HG03175 (cell line): ENCODE data around the gene ELAVL1.
"Not testable (repeated sequence)": the region's sequence is repeated elsewhere in the genome, so short reads cannot be mapped to it uniquely, and the experiment has no call there.

ENCODE experiments used
- ATAC-seq: cut with Tn5 transposase; IDR thresholded peaks from one replicate; pipeline ENCODE4 v1.9.1; 2021; ENCODE audit warnings: mild to moderate bottlenecking, moderate library complexity; ENCODE audit not compliant: unreplicated experiment

The ELAVL1 gene

DNA sequence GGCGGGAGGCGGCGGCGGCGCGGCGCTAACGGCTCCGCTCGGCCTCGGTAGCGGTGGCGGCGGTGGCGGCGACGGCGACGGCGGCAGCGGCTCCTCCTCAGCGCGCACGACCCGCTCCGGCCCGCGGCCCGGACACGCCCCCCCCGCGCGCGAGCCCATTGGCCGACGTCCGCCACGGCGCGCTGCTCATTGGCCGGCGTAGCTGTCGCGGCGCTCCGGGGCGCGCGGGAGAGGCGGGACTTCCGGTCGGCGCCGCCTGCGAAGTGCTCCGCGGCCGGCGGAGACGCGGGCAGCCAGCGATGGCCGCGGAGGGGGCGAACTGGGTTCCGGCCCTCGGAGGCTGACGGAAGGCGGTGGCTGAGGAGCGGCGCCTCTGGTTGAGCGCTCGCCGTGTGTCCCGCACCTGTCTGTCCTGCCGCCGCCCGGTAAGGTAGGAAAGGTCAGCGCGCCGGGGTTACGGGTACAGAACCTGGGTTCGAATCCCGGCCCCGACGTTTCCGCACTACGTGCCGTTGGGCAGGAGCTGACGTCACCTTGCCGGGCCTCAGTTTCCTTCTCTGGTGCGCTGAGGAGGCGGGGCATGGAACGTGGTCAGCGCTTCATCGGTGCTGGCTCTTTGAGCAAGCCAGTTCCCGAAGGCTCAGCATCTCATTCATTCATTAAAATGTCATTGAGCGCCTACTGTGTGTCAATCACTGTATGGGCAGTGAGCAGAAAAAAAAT lies at the start of gene ELAVL1:
ELAVL1 (minus strand) TSS at position 108 of the 723 bp plus-strand sequence. CDS start 13,826 bp downstream, outside the sequence.
- peak; percentile 75 for ATAC-seq

DNA sequence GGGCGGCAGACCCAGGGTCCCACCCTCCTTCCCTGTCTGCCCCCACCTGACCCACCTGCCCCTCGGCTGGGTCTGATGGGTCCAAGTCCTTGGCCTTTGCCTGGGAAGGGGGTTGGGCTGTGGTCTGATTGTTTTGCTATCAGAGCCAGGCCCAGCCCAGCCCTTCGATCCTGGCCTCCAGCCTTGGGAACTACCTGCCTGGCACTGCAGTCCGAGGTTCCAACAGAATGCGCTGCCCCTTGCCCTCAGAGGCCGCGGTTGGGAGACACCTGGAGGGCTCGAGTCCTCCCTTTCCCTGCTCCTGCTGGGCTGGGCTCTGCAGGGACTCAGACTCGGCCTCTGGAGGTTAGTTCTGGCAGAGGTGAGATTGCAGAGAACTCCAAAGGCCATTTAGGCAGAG lies 48.7 kb upstream of the ELAVL1 start:
- no peak for ATAC-seq

DNA sequence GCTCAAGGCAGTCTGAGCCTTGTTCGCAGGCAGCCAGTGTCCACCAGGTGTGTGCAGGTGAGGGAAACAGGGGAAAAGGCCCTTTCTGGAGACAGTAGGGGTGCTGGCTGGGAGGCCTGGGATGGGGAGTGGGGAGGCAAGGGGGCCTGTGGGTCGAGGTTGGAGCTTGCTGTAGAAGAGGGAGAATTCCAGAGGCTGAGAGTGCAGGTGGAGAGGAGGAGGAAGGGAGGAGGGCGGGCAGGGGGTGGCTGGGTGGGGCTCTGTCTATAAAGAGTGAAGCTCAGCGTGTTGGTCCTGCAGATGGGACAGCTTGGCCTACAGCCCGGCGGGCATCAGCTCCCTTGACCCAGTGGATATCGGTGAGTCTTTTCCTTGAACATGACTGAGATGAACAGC lies 47.0 kb upstream of the ELAVL1 start, which contains the start of gene CCL25:
CCL25 (plus strand) TSS at position 297 of the 396 bp plus-strand sequence. CDS start 290 bp downstream, outside the sequence.
- ATAC-seq = no peak

GRCh38 chr19:8050274-8051096 lies 45.0 kb upstream of the ELAVL1 start:
- ATAC-seq = peak; percentile 88

DNA sequence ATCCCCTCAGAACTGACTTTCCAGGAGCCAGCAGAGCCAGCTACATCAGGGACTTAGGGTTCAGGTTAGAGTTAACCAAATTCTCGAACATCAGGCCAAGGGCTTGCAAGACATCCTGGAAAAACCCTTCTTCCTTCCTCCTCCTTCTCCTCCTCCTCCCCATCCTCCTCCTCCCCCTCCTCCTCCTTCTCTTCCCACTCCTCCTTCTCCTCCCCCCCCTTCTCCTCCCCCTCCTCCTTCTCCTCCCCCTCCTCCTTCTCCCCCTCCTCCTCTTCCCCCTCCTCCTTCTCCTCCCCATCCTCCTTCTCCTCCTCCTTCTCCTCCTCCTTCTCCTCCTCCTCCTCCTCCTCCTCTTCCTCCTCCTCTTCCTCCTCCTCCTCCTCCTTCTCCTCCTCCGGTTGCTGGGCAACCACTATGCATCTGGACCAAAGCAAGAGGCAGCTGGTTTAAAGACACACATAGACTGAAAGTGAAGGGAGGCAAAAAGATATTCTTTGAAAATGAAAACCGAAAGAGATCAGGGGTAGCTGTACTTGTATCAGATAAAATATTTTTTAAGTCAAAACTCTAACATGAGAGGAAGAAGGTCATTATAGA lies 41.2 kb upstream of the ELAVL1 start:
- peak; percentile 34 for ATAC-seq

- no peak for ATAC-seq
These were observed 40.6 kb upstream of the ELAVL1 start for GRCh38 chr19:8045872-8046568.

- no peak for ATAC-seq
These were observed 38.6 kb upstream of the ELAVL1 start for GRCh38 chr19:8044018-8044417.

DNA sequence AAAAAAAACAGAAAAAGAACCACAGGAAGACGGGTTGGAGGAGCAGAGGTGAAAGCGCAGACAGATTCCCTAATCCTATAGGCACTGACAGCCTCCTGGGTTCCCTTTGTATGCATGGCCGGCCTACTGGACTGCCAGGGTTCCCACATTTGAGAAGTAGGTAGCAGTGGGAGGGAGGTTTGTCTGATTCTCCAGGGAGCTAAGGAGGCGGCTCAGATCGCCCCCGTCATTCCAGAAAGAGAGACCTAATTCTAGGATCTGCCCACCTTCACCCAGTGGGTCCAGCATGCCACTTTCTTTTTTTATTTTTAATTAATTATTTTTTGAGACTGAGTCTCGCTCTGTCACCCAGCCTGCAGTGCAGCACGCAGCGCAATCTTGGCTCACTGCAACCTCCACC lies 37.5 kb upstream of the ELAVL1 start:
- no peak for ATAC-seq

DNA sequence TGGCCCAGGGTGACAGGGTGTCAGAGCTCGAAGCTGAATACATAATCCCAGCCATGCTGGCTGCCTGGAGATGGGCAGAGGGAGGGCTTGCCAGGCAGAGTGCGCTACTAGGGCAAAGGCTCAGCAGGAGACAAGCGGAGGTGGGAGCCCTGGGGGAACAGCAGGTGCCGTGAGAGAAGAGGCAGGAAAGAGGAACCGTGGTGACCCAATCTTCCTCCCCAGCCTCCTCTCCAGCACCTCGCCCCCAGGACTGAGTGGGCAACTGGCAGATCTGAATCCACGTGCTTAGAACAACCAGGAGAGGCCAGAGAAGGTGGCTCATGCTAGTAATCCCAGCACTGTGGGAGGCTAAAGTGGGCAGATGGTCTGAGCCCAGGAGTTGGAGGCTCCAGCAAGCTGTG lies 36.1 kb upstream of the ELAVL1 start:
- ATAC-seq = no peak

- ATAC-seq = no peak
These were observed 33.8 kb upstream of the ELAVL1 start for GRCh38 chr19:8039231-8039630.

GRCh38 chr19:8038815-8039214 lies 33.4 kb upstream of the ELAVL1 start:
- no peak for ATAC-seq

GRCh38 chr19:8036434-8037099 lies 31.1 kb upstream of the ELAVL1 start:
- no peak for ATAC-seq

GRCh38 chr19:8034178-8034525 lies 28.7 kb upstream of the ELAVL1 start:
- no peak for ATAC-seq

DNA sequence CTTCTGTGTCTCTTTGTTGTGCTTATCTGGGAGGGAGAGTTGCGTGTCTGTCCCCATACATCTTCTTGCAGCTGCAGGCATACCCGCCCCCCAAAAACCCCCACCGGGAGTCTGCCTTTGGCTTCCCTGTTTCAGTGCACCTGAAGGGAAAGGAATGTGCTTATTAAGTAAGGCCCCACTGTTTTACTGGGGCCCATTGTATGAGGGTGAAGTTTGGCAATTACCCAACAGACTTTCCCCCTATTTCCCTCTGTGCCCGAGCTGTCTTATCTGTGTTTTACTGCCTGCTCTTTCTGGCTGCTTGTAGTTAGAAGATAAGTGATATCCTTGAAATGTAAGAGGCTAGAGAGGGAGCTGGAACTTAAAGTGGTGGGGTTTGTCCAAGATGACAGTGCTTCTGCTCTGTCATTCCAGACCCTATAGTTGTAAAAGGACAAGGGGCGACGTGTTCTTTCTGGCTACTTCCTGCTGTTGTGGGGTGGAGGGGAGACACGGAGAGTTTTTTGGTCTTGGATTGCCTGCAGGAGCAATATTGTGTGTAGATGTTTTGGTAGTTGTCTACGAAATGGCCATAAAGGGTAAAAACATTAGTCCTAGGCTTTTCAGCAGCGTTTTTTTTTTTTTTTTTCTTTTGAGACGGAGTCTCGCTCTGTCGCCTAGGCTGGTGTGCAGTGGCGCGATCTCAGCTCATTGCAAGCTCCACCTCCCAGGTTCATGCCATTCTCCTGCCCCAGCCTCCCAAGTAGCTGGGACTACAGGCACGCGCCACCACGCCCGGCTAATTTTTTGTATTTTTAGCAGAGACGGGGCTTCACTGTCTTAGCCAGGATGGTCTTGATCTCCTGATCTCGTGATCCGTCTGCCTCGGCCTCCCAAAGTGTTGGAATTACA lies 28.1 kb upstream of the ELAVL1 start:
- not testable (repeated sequence) for ATAC-seq

DNA sequence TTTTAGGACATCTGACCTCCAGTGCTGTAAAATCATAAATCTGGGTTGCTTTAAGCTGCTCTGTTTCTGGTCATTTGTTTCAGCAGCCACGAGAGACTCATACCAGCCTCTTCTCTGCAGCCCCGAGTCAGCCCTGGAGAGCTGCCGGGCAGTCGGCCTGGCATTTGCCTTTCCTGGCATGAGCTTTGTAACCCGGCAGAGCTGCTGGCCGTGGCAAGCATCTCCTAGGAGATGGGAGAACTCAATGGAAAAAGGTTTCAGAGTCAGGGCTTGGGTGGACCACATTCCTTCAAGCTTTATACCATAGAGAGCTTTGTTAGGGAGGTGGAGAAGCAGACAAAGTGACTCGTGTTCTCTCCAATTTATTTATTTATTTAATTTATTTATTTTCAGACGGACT lies 25.5 kb upstream of the ELAVL1 start:
- no peak for ATAC-seq

- no peak for ATAC-seq
These were observed 23.6 kb upstream of the ELAVL1 start for GRCh38 chr19:8028951-8029491.

DNA sequence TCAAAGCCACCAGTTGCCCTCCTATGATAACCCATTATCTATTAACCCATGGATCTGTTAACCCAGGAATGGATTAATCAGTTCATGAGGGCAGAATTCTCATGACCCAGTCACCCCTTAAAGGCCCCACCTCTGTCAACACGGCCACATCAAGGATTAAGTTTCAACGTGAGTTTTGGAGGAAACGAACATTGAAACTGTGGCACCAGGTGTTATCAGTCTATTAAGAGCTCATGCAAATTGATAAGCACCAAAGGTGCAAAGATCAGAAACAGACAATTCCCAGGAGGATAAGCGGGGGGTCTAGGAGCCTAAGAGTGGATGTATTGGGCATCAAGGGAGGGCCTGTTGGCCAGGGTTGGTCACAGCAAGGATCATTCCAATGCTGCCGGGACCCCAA lies 19.9 kb upstream of the ELAVL1 start:
- no peak for ATAC-seq

DNA sequence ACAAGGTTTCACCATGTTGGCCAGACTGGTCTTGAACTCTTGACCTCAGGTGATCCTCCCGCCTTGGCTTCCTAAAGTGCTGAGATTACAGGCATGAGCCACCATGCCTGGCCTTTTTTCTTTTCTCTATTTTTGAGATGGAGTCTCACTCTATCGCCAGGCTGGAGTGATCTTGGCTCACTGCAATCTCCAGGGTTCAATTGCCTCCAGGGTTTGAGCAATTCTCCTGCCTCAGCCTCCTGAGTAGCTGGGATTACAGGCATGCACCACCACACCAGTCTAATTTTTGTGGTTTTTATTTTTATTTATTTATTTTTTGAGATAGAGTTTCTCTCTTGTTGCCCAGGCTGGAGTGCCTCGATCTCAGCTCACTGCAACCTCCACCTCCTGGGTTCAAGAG lies 18.8 kb upstream of the ELAVL1 start:
- ATAC-seq = not testable (repeated sequence)

GRCh38 chr19:8023371-8023770 lies 17.9 kb upstream of the ELAVL1 start:
- ATAC-seq = no peak
